Fibroblast of lung (primary cell): ENCODE results near the gene ADRB2. TPM values are rescaled to one million over a fixed set of nuclear protein-coding genes. Genes with fewer than 3 reads are reported as not detected.

ENCODE experiments used
- DNase-seq, 2 donors: peaks; one replicate each; pipeline versions ENCODE4 v3.0.0 to v3.0.0-alpha.2; 2010; ENCODE audit warnings: low read depth in 2 of 2
- H2AFZ ChIP-seq: 2 replicates; pipeline ENCODE4 v1.5.1; 2012; ENCODE audit warnings: low read length, control low read depth, inconsistent platforms
- H3K27ac ChIP-seq: 2 replicates; pipeline ENCODE4 v1.5.1; 2011; ENCODE audit warnings: low read length, control low read depth; ENCODE audit not compliant: insufficient read depth
- H3K27me3 ChIP-seq: 2 replicates; pipeline ENCODE4 v1.5.1; 2011; ENCODE audit warnings: mild to moderate bottlenecking, low read length; ENCODE audit not compliant: control insufficient read depth, insufficient read depth
- H3K36me3 ChIP-seq: 2 replicates; pipeline ENCODE4 v1.5.1; 2011; ENCODE audit warnings: low read length; ENCODE audit not compliant: control insufficient read depth, insufficient read depth
- H3K4me1 ChIP-seq: 2 replicates; pipeline ENCODE4 v1.5.1; 2011; ENCODE audit warnings: low read length; ENCODE audit not compliant: control insufficient read depth, insufficient read depth; ENCODE audit errors: extremely low read depth
- H3K4me2 ChIP-seq: 2 replicates; pipeline ENCODE4 v1.5.1; 2011; ENCODE audit warnings: low read length, control low read depth; ENCODE audit not compliant: insufficient read depth; ENCODE audit errors: extremely low read depth
- H3K4me3 ChIP-seq, 4 experiments: fragments of 200-600 bp in 1 of 4; sonication (generic) in 1 of 4; replicated peaks in 1 of 4; 2 replicates each; pipeline ENCODE4 v1.5.1; 2011 to 2016; ENCODE audit warnings: low read length in 4 of 4, low read depth in 3 of 4, mild to moderate bottlenecking in 3 of 4, control low read depth in 2 of 4, inconsistent platforms in 1 of 4, mixed read lengths in 1 of 4; ENCODE audit not compliant: insufficient read depth in 1 of 4; ENCODE audit errors: control extremely low read depth in 1 of 4
- H3K79me2 ChIP-seq: 2 replicates; pipeline ENCODE4 v1.5.1; 2012; ENCODE audit warnings: mild to moderate bottlenecking, low read length, inconsistent platforms; ENCODE audit not compliant: control insufficient read depth, insufficient read depth
- H3K9ac ChIP-seq: 2 replicates; pipeline ENCODE4 v1.5.1; 2011; ENCODE audit warnings: mild to moderate bottlenecking, low read length, control low read depth; ENCODE audit not compliant: insufficient read depth
- H3K9me3 ChIP-seq: 2 replicates; pipeline ENCODE4 v1.5.1; 2012; ENCODE audit warnings: low read depth, low read length; ENCODE audit not compliant: control insufficient read depth, insufficient read depth
- H4K20me1 ChIP-seq: 2 replicates; pipeline ENCODE4 v1.5.1; 2011; ENCODE audit warnings: low read length; ENCODE audit not compliant: control insufficient read depth, insufficient read depth; ENCODE audit errors: extremely low read depth
- CTCF ChIP-seq, 2 donors: IDR thresholded peaks in 1 of 2; conservative IDR thresholded peaks in 1 of 2; 1 replicate in 1 of 2; 2 replicates in 1 of 2; pipeline ENCODE4 v1.5.1; 2011 to 2012; ENCODE audit warnings: low read length in 2 of 2, control low read depth in 1 of 2, inconsistent platforms in 1 of 2, low read depth in 1 of 2, mild to moderate bottlenecking in 1 of 2
- EZH2 ChIP-seq: IDR thresholded peaks from 2 replicates; pipeline ENCODE4 v1.5.1; 2012; ENCODE audit warnings: low read length, control low read depth, mild to moderate bottlenecking; ENCODE audit errors: missing control alignments
- polyA plus RNA-seq, 2 donors: library from polyadenylated mRNA; depleted of rRNA in 1 of 2; stranded (reverse) in 1 of 2; unstranded in 1 of 2; fragments of >200 nt; gene quantifications; 2 replicates each; pipeline ENCODE4 v1.2.1, GENCODE V29; 2011 to 2012; ENCODE audit warnings: missing spikeins in 1 of 2
- total RNA-seq: library from RNA; depleted of rRNA; stranded (reverse); fragments of >200 nt; gene quantifications from 2 replicates; pipeline ENCODE4 v1.2.1, GENCODE V29; 2014

Gene ADRB2
- total and polyA plus RNA-seq, 2 donors (not counting 1 experiment from before 2014, with no cell fraction given): 0.60 to 4.5 TPM

- Histone ChIP-seq H3K36me3 (no peaks in the 10 kb centered on the region), H3K4me2 (no peak overlapping the region), H3K9me3 (no peaks in the 10 kb centered on the region), H2AFZ (no peak overlapping the region), H3K9ac (no peak overlapping the region), H3K4me3 (no peak overlapping the region), H3K27me3 (no peaks in the 10 kb centered on the region), H3K4me1 (no peaks in the 10 kb centered on the region), H4K20me1 (no peaks in the 10 kb centered on the region), H3K27ac (no peak overlapping the region), H3K79me2 (no peaks in the 10 kb centered on the region)
- DNase-seq: no peak
- TF ChIP-seq EZH2 (no peak), CTCF (conservative IDR thresholded peaks at IDR 0.05 in 1 of 2, IDR thresholded peaks at IDR 0.05 in 1 of 2; ENCODE audit: low read depth in 1 of 2, low read length in 2 of 2) (no peak)
Observed at GRCh38 chr5:148791696-148792095, 34.7 kb upstream of the ADRB2 start.

- Histone ChIP-seq H4K20me1 (no peaks in the 10 kb centered on the region), H3K27me3 (no peaks in the 10 kb centered on the region), H3K36me3 (no peaks in the 10 kb centered on the region), H3K4me1 (no peaks in the 10 kb centered on the region), H3K4me3 (no peak overlapping the region), H3K79me2 (no peaks in the 10 kb centered on the region), H3K9ac (no peak overlapping the region), H3K4me2 (no peak overlapping the region), H3K9me3 (no peaks in the 10 kb centered on the region), H2AFZ (no peak overlapping the region), H3K27ac (no peak overlapping the region)
- TF ChIP-seq EZH2 (no peak), CTCF (conservative IDR thresholded peaks at IDR 0.05 in 1 of 2, IDR thresholded peaks at IDR 0.05 in 1 of 2; ENCODE audit: low read depth in 1 of 2, low read length in 2 of 2) (no peak)
- DNase-seq: no peak
Observed at GRCh38 chr5:148792744-148793143, 33.7 kb upstream of the ADRB2 start.

DNA sequence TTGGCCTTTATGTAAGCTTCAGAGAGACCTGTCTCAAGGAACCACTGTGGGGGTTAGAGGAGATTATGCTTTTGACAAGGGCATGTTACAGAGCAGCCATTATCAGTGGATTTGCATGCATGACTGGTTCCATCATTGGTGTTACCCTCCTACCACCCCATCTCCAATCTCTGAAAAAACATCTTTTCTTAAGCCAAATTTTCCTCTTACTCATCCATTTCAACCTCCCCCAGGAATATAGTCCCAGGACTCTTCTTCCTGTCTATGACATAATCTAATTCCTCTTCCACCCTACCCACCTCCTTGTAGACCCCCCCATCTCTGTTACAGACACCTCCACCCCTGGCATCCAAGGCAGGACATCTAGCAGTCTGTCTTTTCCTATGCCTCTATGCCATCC lies 33.1 kb upstream of the ADRB2 start:
- TF ChIP-seq CTCF (conservative IDR thresholded peaks at IDR 0.05 in 1 of 2, IDR thresholded peaks at IDR 0.05 in 1 of 2; ENCODE audit: low read depth in 1 of 2, low read length in 2 of 2) (no peak), EZH2 (no peak)
- no peak overlapping the region for H3K4me2 ChIP-seq
- H3K4me1 ChIP-seq: no peaks in the 10 kb centered on the region
- DNase-seq: peak in 1 of 2 donors; percentile 30
- no peaks in the 10 kb centered on the region for H3K36me3 ChIP-seq
- H3K27ac ChIP-seq: no peak overlapping the region
- H4K20me1 ChIP-seq: no peaks in the 10 kb centered on the region
- no peak overlapping the region for H3K9ac ChIP-seq
- no peak overlapping the region for H2AFZ ChIP-seq
- H3K79me2 ChIP-seq: no peaks in the 10 kb centered on the region
- no peaks in the 10 kb centered on the region for H3K27me3 ChIP-seq
- H3K4me3 ChIP-seq: no peak overlapping the region
- H3K9me3 ChIP-seq: no peaks in the 10 kb centered on the region
